ENCODE data around the gene CNEP1R1.

CNEP1R1 gene, protein sequence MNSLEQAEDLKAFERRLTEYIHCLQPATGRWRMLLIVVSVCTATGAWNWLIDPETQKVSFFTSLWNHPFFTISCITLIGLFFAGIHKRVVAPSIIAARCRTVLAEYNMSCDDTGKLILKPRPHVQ

DNA sequence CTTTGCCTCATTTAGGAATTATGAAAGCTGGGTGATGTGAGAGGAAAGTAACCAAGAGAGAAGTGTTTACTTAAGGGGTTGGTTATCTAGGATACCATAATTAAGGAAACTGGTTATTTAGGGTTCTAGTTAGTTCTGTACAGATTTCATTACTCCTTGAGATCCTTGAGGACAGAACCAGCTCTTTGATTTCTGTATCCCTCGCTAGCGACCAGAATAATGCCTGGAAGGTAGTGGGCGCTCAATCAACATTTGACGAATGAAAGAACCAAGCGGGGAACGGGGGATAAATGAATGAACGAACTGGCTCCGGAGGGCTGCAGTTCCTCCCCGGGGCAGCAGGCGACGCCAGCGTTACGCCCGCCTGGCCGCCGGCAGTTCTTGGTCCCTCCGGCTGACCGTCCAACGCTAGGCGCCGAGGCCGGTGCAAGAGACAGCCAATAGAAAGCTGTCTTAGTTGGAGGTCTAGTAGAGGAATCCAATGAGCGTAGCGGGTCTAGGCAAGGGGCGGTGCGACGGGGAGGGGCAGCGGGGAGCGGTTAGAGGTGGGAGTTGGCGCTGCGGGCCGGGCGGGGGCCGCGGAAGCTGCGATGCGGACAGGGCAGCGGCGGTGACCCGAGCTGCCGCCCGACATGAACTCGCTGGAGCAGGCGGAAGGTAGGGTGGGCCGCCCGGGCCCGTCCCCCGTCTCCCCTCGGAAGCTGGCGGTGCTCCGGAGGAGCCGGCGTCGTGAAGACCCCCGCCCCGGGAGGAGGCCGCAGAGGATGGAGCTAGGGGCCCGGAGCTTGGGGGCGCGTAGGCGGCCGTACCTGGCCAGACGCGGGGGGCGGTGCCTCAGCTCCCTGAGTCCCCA lies at the start of gene CNEP1R1:
TSS of gene CNEP1R1 (plus strand) at position 542 of the 853 bp plus-strand sequence. CDS start at position 633, 91 bp downstream.
- DNase-seq (ENCODE audit: low read depth, low spot score), result peak; percentile 32
- TF ChIP-seq EZH2 (IDR thresholded peaks at IDR 0.05) (no peak), POLR2AphosphoS5 (IDR thresholded peaks at IDR 0.05; ENCODE audit: borderline replicate concordance, low read depth, low read length) (peak; percentile 43; the same call in 1 of the 2 replicates)
- Histone ChIP-seq H3K36me3 (ENCODE audit: insufficient read depth, low read length) (no peaks in the 10 kb centered on the region), H3K9ac (ENCODE audit: insufficient read length) (peak within 1 kb of the TSS; percentile 71), H3K4me3 (peak within 1 kb of the TSS; percentile 75), H3K9me3 (ENCODE audit: low read depth, low read length) (no peaks in the 10 kb centered on the region), H3K27ac (no peak within 1 kb of the TSS)

DNA sequence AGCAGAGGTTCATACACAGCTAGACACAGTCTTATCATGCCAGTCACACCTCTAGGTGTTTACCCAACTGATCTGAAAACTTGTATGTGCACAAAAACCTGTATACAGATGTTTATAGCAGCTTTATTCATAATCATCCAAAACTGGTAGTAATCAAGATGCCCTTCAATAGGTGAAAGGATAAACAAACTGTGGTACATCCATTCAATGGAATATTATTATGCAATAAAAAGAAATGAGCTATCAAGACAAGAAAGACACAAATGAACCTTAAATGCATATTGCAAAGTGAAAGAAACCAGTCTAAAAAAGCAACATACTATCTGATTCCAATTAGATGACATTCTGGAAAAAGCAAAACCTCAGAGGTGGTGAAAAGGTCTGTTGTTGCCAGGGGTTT lies 47.6 kb upstream of the CNEP1R1 start:
- Histone ChIP-seq H3K9me3 (ENCODE audit: low read depth, low read length) (no peaks in the 10 kb centered on the region), H3K27ac (no peak overlapping the region), H3K4me3 (no peak overlapping the region), H3K36me3 (ENCODE audit: insufficient read depth, low read length) (no peaks in the 10 kb centered on the region), H3K9ac (ENCODE audit: insufficient read length) (no peak overlapping the region)
- TF ChIP-seq EZH2 (IDR thresholded peaks at IDR 0.05), result no peak
- no peak for TF ChIP-seq POLR2AphosphoS5 (IDR thresholded peaks at IDR 0.05; ENCODE audit: borderline replicate concordance, low read depth, low read length)
- no peak for TF ChIP-seq FOXP2 (optimal IDR thresholded peaks at IDR 0.05; ENCODE audit: control extremely low read depth, extremely low read length, insufficient read depth)
- no peak for DNase-seq (ENCODE audit: low read depth, low spot score)

DNA sequence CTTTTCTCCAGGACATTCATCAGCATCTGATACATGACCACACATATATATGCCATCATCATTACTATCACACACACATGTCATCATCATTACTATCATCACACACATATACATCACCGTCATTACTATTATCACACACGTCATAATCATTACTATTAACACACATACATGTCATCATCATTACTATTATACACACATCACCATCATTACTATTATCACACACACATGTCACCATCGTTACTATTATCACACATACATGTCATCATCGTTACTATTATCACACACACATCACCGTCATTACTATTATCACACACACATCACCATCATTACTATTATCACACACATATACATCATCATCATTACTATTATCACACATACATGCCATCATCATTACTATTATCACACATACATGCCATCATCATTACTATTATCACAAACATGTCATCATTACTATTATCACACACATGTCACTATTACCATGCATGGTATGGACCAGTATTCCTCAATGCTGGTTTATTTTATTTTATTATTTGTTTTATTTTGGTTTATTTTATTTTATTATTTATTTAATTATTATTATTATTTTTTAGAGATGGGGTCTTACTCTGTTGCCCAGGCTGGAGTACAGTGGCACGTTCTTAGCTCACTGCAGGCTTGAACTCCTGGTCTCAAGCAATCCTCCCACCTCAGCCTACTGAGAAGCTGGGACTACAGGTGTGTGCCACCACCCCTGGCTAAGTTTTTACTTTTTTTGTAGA lies 46.3 kb upstream of the CNEP1R1 start:
- no peak for DNase-seq (ENCODE audit: low read depth, low spot score)
- Histone ChIP-seq H3K9ac (ENCODE audit: insufficient read length) (no peak overlapping the region), H3K9me3 (ENCODE audit: low read depth, low read length) (no peaks in the 10 kb centered on the region), H3K27ac (no peak overlapping the region), H3K36me3 (ENCODE audit: insufficient read depth, low read length) (no peaks in the 10 kb centered on the region), H3K4me3 (no peak overlapping the region)
- TF ChIP-seq EZH2 (IDR thresholded peaks at IDR 0.05) (no peak), POLR2AphosphoS5 (IDR thresholded peaks at IDR 0.05; ENCODE audit: borderline replicate concordance, low read depth, low read length) (no peak), FOXP2 (optimal IDR thresholded peaks at IDR 0.05; ENCODE audit: control extremely low read depth, extremely low read length, insufficient read depth) (no peak)

DNA sequence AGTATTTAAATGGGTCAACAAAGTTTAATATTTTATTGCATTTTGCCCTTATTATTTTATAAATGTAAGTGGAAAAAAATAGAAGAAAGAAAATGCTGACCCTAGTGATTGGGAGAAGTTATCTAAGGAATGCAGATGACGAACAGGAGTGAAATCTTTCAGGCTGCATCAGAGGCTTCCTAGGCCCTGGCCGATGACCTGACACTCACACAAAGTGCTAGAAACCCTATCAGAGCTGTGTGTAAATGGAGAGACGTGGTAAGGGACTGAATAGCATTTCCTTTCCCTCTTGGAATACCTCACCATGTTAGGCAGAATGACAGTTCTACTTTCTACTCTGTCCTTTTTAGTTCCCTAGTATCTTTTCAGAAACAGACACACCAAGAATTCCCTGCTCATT lies 44.9 kb upstream of the CNEP1R1 start:
- DNase-seq (ENCODE audit: low read depth, low spot score), result no peak
- no peaks in the 10 kb centered on the region for H3K36me3 ChIP-seq (ENCODE audit: insufficient read depth, low read length)
- H3K27ac ChIP-seq, result no peak overlapping the region
- TF ChIP-seq POLR2AphosphoS5 (IDR thresholded peaks at IDR 0.05; ENCODE audit: borderline replicate concordance, low read depth, low read length), result no peak
- TF ChIP-seq EZH2 (IDR thresholded peaks at IDR 0.05), result no peak
- no peak for TF ChIP-seq FOXP2 (optimal IDR thresholded peaks at IDR 0.05; ENCODE audit: control extremely low read depth, extremely low read length, insufficient read depth)
- H3K9me3 ChIP-seq (ENCODE audit: low read depth, low read length), result no peaks in the 10 kb centered on the region
- H3K9ac ChIP-seq (ENCODE audit: insufficient read length), result no peak overlapping the region
- H3K4me3 ChIP-seq, result no peak overlapping the region

DNA sequence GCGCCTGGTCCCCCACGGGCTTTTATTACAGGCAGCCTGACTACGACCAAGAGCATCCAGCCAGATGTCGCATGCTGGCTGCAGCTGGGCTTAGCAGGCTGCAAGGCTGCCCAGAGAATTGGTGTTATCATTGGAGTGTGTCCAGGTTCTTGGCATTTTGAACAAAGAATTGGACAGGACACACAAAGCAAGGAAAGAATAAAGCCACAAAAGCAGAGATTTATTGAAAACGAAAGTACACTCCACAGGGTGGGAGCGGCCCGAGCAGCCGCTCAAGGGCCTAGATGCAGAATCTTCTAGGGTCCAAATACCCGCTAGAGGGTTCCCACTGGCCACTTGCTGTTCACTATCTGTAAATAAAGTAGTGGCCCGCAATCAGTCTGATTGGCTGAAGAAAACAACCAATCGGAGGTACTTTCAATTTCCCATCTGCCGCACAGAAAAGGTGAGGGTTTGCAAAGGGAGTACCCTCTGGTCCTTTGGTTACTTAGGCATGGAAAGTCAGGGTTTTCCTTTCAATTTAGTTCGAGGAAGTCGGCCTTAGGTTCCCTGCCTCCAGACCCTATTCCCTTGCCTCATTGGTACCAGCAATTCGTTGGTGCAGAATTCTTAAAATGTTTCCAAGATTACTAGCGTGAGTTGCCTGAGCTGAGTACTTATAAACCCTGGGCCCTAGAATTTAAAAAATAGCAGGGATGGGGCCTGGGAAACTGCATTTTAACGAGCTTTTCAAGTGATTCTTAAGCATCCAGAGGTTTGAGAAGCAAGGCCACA lies 38.5 kb upstream of the CNEP1R1 start:
- H3K27ac ChIP-seq, result no peak overlapping the region
- no peak overlapping the region for H3K9ac ChIP-seq (ENCODE audit: insufficient read length)
- TF ChIP-seq EZH2 (IDR thresholded peaks at IDR 0.05) (no peak), FOXP2 (optimal IDR thresholded peaks at IDR 0.05; ENCODE audit: control extremely low read depth, extremely low read length, insufficient read depth) (no peak), POLR2AphosphoS5 (IDR thresholded peaks at IDR 0.05; ENCODE audit: borderline replicate concordance, low read depth, low read length) (no peak)
- no peak overlapping the region for H3K4me3 ChIP-seq
- no peaks in the 10 kb centered on the region for H3K36me3 ChIP-seq (ENCODE audit: insufficient read depth, low read length)
- no peak for DNase-seq (ENCODE audit: low read depth, low spot score)
- H3K9me3 ChIP-seq (ENCODE audit: low read depth, low read length), result no peaks in the 10 kb centered on the region

DNA sequence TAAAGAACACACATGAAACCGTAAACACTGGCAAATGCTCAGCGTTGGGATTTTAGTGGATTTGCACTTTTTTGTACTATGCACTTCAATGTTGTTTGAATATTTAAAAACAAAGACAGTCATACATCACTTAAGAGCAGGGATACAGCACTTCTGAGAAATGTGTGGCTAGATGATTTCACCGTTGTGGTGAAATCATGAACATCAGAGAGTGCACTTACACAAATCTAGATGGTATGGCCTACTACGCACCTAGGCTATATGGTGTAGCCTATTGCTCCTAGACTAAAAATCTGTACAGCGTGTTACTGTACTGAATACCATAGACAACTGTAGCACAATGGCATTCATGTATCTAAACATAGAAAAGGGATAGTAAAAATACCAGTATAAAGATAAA lies 37.6 kb upstream of the CNEP1R1 start:
- H3K4me3 ChIP-seq, result no peak overlapping the region
- no peaks in the 10 kb centered on the region for H3K9me3 ChIP-seq (ENCODE audit: low read depth, low read length)
- no peak overlapping the region for H3K9ac ChIP-seq (ENCODE audit: insufficient read length)
- TF ChIP-seq POLR2AphosphoS5 (IDR thresholded peaks at IDR 0.05; ENCODE audit: borderline replicate concordance, low read depth, low read length), result no peak
- TF ChIP-seq FOXP2 (optimal IDR thresholded peaks at IDR 0.05; ENCODE audit: control extremely low read depth, extremely low read length, insufficient read depth), result no peak
- no peak for TF ChIP-seq EZH2 (IDR thresholded peaks at IDR 0.05)
- no peak for DNase-seq (ENCODE audit: low read depth, low spot score)
- no peak overlapping the region for H3K27ac ChIP-seq
- H3K36me3 ChIP-seq (ENCODE audit: insufficient read depth, low read length), result no peaks in the 10 kb centered on the region

DNA sequence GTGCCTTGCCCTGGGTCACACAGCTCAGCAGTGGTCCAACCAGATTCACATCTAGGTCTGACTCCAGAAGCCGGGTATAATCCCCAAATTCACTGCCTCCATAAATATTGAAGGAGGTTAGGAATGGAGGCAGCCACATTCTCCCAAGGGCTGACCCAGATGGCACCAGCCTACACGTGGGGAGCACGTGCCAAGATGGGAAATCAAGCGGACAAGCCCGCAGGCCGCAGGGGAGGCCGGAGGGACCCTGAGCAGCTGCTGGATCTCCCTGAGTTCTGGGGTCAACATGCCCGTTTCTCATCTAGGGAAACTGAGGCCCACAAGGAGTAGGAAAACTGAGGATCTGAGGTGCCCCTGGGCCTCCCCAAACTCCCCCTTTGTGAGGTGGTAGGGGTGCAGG lies 32.2 kb upstream of the CNEP1R1 start:
- Histone ChIP-seq H3K27ac (no peak overlapping the region), H3K9me3 (ENCODE audit: low read depth, low read length) (no peaks in the 10 kb centered on the region), H3K9ac (ENCODE audit: insufficient read length) (no peak overlapping the region), H3K36me3 (ENCODE audit: insufficient read depth, low read length) (no peaks in the 10 kb centered on the region), H3K4me3 (no peak overlapping the region)
- TF ChIP-seq EZH2 (IDR thresholded peaks at IDR 0.05) (no peak), POLR2AphosphoS5 (IDR thresholded peaks at IDR 0.05; ENCODE audit: borderline replicate concordance, low read depth, low read length) (no peak), FOXP2 (optimal IDR thresholded peaks at IDR 0.05; ENCODE audit: control extremely low read depth, extremely low read length, insufficient read depth) (no peak)
- DNase-seq (ENCODE audit: low read depth, low spot score), result no peak

DNA sequence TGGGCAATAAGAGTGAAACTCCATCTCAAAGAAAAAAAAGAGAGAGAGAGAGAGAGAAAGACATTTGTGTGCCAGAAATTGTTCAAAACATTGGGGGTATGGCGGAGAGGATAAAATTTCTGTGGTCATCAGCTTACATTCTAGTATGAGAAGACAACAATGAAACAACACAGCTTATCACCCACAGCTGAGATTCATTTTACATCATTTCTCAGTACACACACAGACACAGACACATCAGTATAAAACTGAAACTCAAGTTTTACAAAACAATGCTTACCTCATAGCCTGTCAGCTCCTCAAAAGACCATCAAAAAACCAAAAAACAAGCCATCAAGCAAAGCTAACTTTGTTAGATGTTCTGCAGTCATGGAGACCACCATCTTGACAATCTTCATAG lies 31.4 kb upstream of the CNEP1R1 start:
- Histone ChIP-seq H3K36me3 (ENCODE audit: insufficient read depth, low read length) (no peaks in the 10 kb centered on the region), H3K9me3 (ENCODE audit: low read depth, low read length) (no peaks in the 10 kb centered on the region), H3K4me3 (no peak overlapping the region), H3K9ac (ENCODE audit: insufficient read length) (no peak overlapping the region), H3K27ac (no peak overlapping the region)
- no peak for TF ChIP-seq POLR2AphosphoS5 (IDR thresholded peaks at IDR 0.05; ENCODE audit: borderline replicate concordance, low read depth, low read length)
- TF ChIP-seq FOXP2 (optimal IDR thresholded peaks at IDR 0.05; ENCODE audit: control extremely low read depth, extremely low read length, insufficient read depth), result no peak
- no peak for TF ChIP-seq EZH2 (IDR thresholded peaks at IDR 0.05)
- no peak for DNase-seq (ENCODE audit: low read depth, low spot score)

Measured in SK-N-MC (cell line).